Cardiac septum (tissue), 1 donor: Measurements from ENCODE around the gene MS4A8. TPM values are rescaled to one million over a fixed set of nuclear protein-coding genes. Genes with fewer than 3 reads are reported as not detected.
"Not testable (repeated sequence)": the region's sequence is repeated elsewhere in the genome, so short reads cannot be mapped to it uniquely, and the experiment has no call there.

Experiments
- DNase-seq: peaks from one replicate; pipeline ENCODE4 v3.0.0-alpha.2; 2020; ENCODE audit warnings: low spot score
- intact Hi-C: fragments of 100-400 bp; cut with DNase I; formaldehyde crosslinking; loops from one replicate; pipeline ENCODE4 v1.14.0; 2022
- total RNA-seq: library from RNA; stranded (reverse); fragmentation: NEBNext Ultra II Directional; extraction: Animal tissue kit (Norgen Biotek cat#: 25700); gene quantifications from one replicate; pipeline ENCODE4 v1.2.1, GENCODE V29; 2021
- donor health status: DM: no; HTN: no; CAD: no.

The MS4A8 gene
- total RNA-seq, 1 donor from 2014 or later: not detected

GRCh38 chr11:60720460-60720859, 21.0 kb downstream of the MS4A8 start:
- no peak for DNase-seq
- intact Hi-C loops: no loop called here

GRCh38 chr11:60724420-60724819, 25.0 kb downstream of the MS4A8 start, which contains the start of gene MS4A18:
TSS of gene MS4A18 (plus strand) at chr11:60724720.
- intact Hi-C loops: no loop called here
- no peak for DNase-seq

- no peak for DNase-seq
- intact Hi-C loops: no loop called here
These were observed 26.2 kb downstream of the MS4A8 start for GRCh38 chr11:60725592-60725991.

- intact Hi-C loops: no loop called here
- no peak for DNase-seq
These were observed 32.2 kb downstream of the MS4A8 start for GRCh38 chr11:60731586-60731985.

GRCh38 chr11:60734279-60734678, 34.9 kb downstream of the MS4A8 start:
- intact Hi-C loops: no loop called here
- DNase-seq: no peak

- DNase-seq: no peak
- intact Hi-C loops: no loop called here
These were observed 39.7 kb downstream of the MS4A8 start for GRCh38 chr11:60739114-60739513.

- intact Hi-C loops: no loop called here
- DNase-seq: no peak
These were observed 41.2 kb downstream of the MS4A8 start for GRCh38 chr11:60740573-60740972.

- no peak for DNase-seq
- intact Hi-C loops: no loop called here
These were observed 42.0 kb downstream of the MS4A8 start for GRCh38 chr11:60741421-60741820.

- no peak for DNase-seq
These were observed 43.6 kb downstream of the MS4A8 start for GRCh38 chr11:60743058-60743457.

GRCh38 chr11:60744114-60744513, 44.7 kb downstream of the MS4A8 start:
- intact Hi-C loops: no loop called here
- no peak for DNase-seq

More at GRCh38 chr11:60743058-60743457, 43.6 kb downstream of the MS4A8 start:
- intact Hi-C loops: no loop called here

GRCh38 chr11:60747359-60747873, 48.0 kb downstream of the MS4A8 start:
- intact Hi-C loops: no loop called here

GRCh38 chr11:60748225-60748624, 48.8 kb downstream of the MS4A8 start:
- DNase-seq: peak; percentile 38
- intact Hi-C loops: no loop called here

More at GRCh38 chr11:60747359-60747873, 48.0 kb downstream of the MS4A8 start:
- DNase-seq: peak; percentile 9

GRCh38 chr11:60748821-60749220, 49.4 kb downstream of the MS4A8 start:
- peak; percentile 26 for DNase-seq
- intact Hi-C loops: no loop called here

GRCh38 chr11:60750911-60751310, 51.5 kb downstream of the MS4A8 start:
- no peak for DNase-seq
- intact Hi-C loops: no loop called here

- DNase-seq: peak; percentile 5
- intact Hi-C loops: no loop called here
These were observed 53.9 kb downstream of the MS4A8 start for GRCh38 chr11:60753309-60753708.

GRCh38 chr11:60754887-60755286, 55.5 kb downstream of the MS4A8 start:
- intact Hi-C loops: no loop called here
- DNase-seq: peak; percentile 14

- intact Hi-C loops: no loop called here
- peak; percentile 15 for DNase-seq
These were observed 57.1 kb downstream of the MS4A8 start, which contains the start of gene MS4A15 for GRCh38 chr11:60756307-60757032. TSS of gene MS4A15 (plus strand) at chr11:60756867. CDS start at chr11:60763734, 6,867 bp downstream.

- DNase-seq: peak; percentile 49
- intact Hi-C loops: no loop called here
These were observed 57.9 kb downstream of the MS4A8 start for GRCh38 chr11:60757231-60757800.

- DNase-seq, intact Hi-C loops: not testable (repeated sequence)
These were observed 59.3 kb downstream of the MS4A8 start for GRCh38 chr11:60758671-60759070.

- intact Hi-C loops: not testable (repeated sequence)
- peak; percentile 36 for DNase-seq
These were observed 60.2 kb downstream of the MS4A8 start for GRCh38 chr11:60759438-60760225.
